Fibroblast of villous mesenchyme (primary cell): ENCODE measurements around the gene ZNF672. TPM values are rescaled to one million over a fixed set of nuclear protein-coding genes. Genes with fewer than 3 reads are reported as not detected.

Experiments
- DNase-seq: peaks from one replicate; pipeline ENCODE4 v3.0.0-alpha.2; 2010; ENCODE audit warnings: low read depth
- H3K4me3 ChIP-seq: 2 replicates; pipeline ENCODE4 v1.5.1; 2011; ENCODE audit warnings: low read depth, mild to moderate bottlenecking, low read length
- CTCF ChIP-seq: IDR thresholded peaks from 2 replicates; pipeline ENCODE4 v1.5.1; 2012; ENCODE audit warnings: low read depth, mild to moderate bottlenecking, low read length; ENCODE audit not compliant: insufficient read depth
- small RNA-seq: library from RNA; depleted of rRNA; stranded (forward); fragments of <200 nt; gene quantifications from one replicate; pipeline ENCODE3, GENCODE V24; 2012
- total RNA-seq: library from RNA; depleted of rRNA; stranded (reverse); fragments of >200 nt; gene quantifications from 2 replicates; pipeline ENCODE4 v1.2.3, GENCODE V29; 2012

ZNF672 gene
- total RNA-seq, 1 donor, result 19.4 TPM

- no peak for DNase-seq
- no peak overlapping the region for H3K4me3 ChIP-seq
- TF ChIP-seq CTCF, result no peak
Observed at GRCh38 chr1:248890549-248891498, 52.8 kb downstream of the ZNF672 start.

- H3K4me3 ChIP-seq, result no peak overlapping the region
- no peak for TF ChIP-seq CTCF
- no peak for DNase-seq
Observed at GRCh38 chr1:248891758-248892157, 53.7 kb downstream of the ZNF672 start.

GRCh38 chr1:248892590-248892989 lies 54.6 kb downstream of the ZNF672 start:
- no peak overlapping the region for H3K4me3 ChIP-seq
- TF ChIP-seq CTCF, result no peak
- DNase-seq, result no peak

- DNase-seq, result no peak
- no peak for TF ChIP-seq CTCF
- H3K4me3 ChIP-seq, result no peak overlapping the region
Observed at GRCh38 chr1:248894837-248895236, 56.8 kb downstream of the ZNF672 start.

GRCh38 chr1:248897412-248898337 lies 59.7 kb downstream of the ZNF672 start:
- H3K4me3 ChIP-seq, result no peak overlapping the region
- no peak for TF ChIP-seq CTCF
- DNase-seq, result no peak

Small RNA genes within 50 kb of the gene (small RNA-seq; reads per million reads assigned to genes)
- not detected for gene MIR3124

Other genes starting within 250 kb of the ZNF672 start
- gene OR2T10, start 240.5 kb upstream of the ZNF672 start, total RNA-seq, result not detected in 2 replicates
- not detected in 2 replicates for gene OR2T11, start 203.1 kb upstream of the ZNF672 start, total RNA-seq
- gene OR2T35, start 192.9 kb upstream of the ZNF672 start, total RNA-seq, result not detected in 2 replicates
- gene OR2T27, start 182.7 kb upstream of the ZNF672 start, total RNA-seq, result not detected in 2 replicates
- gene OR14I1, start 135.5 kb upstream of the ZNF672 start, total RNA-seq, result not detected in 2 replicates
- under 0.01 TPM in 1 of 2 replicates, not detected in the other for gene LYPD8, start 82.5 kb upstream of the ZNF672 start, total RNA-seq
- 26.1 and 28.9 TPM in 2 replicates for gene SH3BP5L, start 12.3 kb upstream of the ZNF672 start, total RNA-seq
- 10.6 and 22.0 TPM in 2 replicates for gene ZNF692, start 20.9 kb downstream of the ZNF672 start, total RNA-seq
- gene PGBD2, start 68.0 kb downstream of the ZNF672 start, total RNA-seq, result 3.9 and 7.8 TPM in 2 replicates